GM23338 (cell line): ENCODE data around the gene PIGZ.

Experiments
- CREB1 ChIP-seq: fragments of 250-450 bp; sonication (Bioruptor Pico); IDR thresholded peaks from 2 replicates; pipeline ENCODE4 v1.5.0; 2020; ENCODE audit warnings: low read depth, mild to moderate bottlenecking, moderate library complexity
- ETS1 ChIP-seq: IDR thresholded peaks from 2 replicates; pipeline ENCODE4 v1.6.1; 2016; ENCODE audit warnings: antibody characterized with exemption
- EZH2 ChIP-seq: fragments of 200-600 bp; sonication (generic); IDR thresholded peaks from one replicate; pipeline ENCODE4 v1.8.0; 2017; ENCODE audit warnings: antibody characterized with exemption, mild to moderate bottlenecking, low read depth; ENCODE audit not compliant: unreplicated experiment
- EZH2phosphoT487 ChIP-seq: fragments of 200-600 bp; sonication (generic); IDR thresholded peaks from one replicate; pipeline ENCODE4 v1.8.1; 2018; ENCODE audit warnings: antibody characterized with exemption; ENCODE audit not compliant: unreplicated experiment
- JUNB ChIP-seq: IDR thresholded peaks from one replicate; pipeline ENCODE4 v1.6.1; 2016; ENCODE audit warnings: antibody characterized with exemption; ENCODE audit not compliant: unreplicated experiment
- NANOG ChIP-seq: IDR thresholded peaks from 2 replicates; pipeline ENCODE4 v1.6.1; 2016; ENCODE audit warnings: antibody characterized with exemption, borderline replicate concordance
- POLR2AphosphoS5 ChIP-seq: IDR thresholded peaks from 2 replicates; pipeline ENCODE4 v1.6.1; 2016; ENCODE audit warnings: antibody characterized with exemption, low read depth
- ZNF114 ChIP-seq: fragments of 250-450 bp; sonication (Bioruptor Pico); IDR thresholded peaks from 2 replicates; pipeline ENCODE4 v1.5.0; 2020; ENCODE audit warnings: mild to moderate bottlenecking, moderate library complexity
- ZNF331 ChIP-seq: fragments of 250-450 bp; sonication (Bioruptor Pico); IDR thresholded peaks from 2 replicates; pipeline ENCODE4 v1.5.0; 2020; ENCODE audit warnings: low read depth, mild to moderate bottlenecking, moderate library complexity
- TF ChIP-seq, protein P1 (sequence below), 2 experiments: fragments of 200-600 bp in 1 of 2; sonication (generic) in 1 of 2; conservative IDR thresholded peaks; 2 replicates each; pipeline versions ENCODE4 v1.5.1 to v1.6.1; 2016 to 2017; ENCODE audit warnings: antibody characterized with exemption in 2 of 2, low read depth in 2 of 2, mild to moderate bottlenecking in 2 of 2, moderate library complexity in 1 of 2
- TF ChIP-seq, protein P2 (sequence below): IDR thresholded peaks from one replicate; pipeline ENCODE4 v1.6.1; 2018; ENCODE audit warnings: antibody characterized with exemption; ENCODE audit not compliant: unreplicated experiment
- TF ChIP-seq, protein P3 (sequence below): fragments of 250-450 bp; sonication (Bioruptor Pico); IDR thresholded peaks from 2 replicates; pipeline ENCODE4 v1.5.0; 2020; ENCODE audit warnings: mild to moderate bottlenecking, moderate library complexity

DNA sequence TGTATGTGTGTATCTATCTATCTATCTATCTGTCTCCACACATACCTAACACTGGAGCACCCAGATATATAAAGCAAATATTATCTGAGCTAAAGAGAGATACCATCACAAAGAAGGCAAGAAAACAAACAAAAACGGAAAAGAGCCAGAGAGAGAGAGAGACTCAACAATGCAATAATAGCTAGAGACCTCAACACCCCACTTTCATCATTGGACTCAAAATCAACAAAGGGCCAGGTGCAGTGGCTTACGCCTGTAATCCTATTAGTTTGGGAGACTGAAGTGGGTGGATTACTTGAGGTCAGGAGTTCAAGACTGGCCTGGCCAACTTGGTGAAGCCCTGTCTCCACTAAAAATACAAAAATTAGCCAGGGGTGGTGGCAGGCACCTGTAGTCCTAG, 49.7 kb downstream of the PIGZ start:
- TF ChIP-seq, protein P1, sequence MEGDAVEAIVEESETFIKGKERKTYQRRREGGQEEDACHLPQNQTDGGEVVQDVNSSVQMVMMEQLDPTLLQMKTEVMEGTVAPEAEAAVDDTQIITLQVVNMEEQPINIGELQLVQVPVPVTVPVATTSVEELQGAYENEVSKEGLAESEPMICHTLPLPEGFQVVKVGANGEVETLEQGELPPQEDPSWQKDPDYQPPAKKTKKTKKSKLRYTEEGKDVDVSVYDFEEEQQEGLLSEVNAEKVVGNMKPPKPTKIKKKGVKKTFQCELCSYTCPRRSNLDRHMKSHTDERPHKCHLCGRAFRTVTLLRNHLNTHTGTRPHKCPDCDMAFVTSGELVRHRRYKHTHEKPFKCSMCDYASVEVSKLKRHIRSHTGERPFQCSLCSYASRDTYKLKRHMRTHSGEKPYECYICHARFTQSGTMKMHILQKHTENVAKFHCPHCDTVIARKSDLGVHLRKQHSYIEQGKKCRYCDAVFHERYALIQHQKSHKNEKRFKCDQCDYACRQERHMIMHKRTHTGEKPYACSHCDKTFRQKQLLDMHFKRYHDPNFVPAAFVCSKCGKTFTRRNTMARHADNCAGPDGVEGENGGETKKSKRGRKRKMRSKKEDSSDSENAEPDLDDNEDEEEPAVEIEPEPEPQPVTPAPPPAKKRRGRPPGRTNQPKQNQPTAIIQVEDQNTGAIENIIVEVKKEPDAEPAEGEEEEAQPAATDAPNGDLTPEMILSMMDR (conservative IDR thresholded peaks at IDR 0.05; ENCODE audit: low read depth in 2 of 2): no peak
- TF ChIP-seq EZH2phosphoT487 (no peak), EZH2 (no peak), POLR2AphosphoS5 (no peak), NANOG (no peak), CREB1 (CRISPR knock-in tag) (no peak), ZNF331 (CRISPR knock-in tag) (no peak), JUNB (no peak), ZNF114 (CRISPR knock-in tag) (no peak), ETS1 (no peak)
- TF ChIP-seq, protein P2, sequence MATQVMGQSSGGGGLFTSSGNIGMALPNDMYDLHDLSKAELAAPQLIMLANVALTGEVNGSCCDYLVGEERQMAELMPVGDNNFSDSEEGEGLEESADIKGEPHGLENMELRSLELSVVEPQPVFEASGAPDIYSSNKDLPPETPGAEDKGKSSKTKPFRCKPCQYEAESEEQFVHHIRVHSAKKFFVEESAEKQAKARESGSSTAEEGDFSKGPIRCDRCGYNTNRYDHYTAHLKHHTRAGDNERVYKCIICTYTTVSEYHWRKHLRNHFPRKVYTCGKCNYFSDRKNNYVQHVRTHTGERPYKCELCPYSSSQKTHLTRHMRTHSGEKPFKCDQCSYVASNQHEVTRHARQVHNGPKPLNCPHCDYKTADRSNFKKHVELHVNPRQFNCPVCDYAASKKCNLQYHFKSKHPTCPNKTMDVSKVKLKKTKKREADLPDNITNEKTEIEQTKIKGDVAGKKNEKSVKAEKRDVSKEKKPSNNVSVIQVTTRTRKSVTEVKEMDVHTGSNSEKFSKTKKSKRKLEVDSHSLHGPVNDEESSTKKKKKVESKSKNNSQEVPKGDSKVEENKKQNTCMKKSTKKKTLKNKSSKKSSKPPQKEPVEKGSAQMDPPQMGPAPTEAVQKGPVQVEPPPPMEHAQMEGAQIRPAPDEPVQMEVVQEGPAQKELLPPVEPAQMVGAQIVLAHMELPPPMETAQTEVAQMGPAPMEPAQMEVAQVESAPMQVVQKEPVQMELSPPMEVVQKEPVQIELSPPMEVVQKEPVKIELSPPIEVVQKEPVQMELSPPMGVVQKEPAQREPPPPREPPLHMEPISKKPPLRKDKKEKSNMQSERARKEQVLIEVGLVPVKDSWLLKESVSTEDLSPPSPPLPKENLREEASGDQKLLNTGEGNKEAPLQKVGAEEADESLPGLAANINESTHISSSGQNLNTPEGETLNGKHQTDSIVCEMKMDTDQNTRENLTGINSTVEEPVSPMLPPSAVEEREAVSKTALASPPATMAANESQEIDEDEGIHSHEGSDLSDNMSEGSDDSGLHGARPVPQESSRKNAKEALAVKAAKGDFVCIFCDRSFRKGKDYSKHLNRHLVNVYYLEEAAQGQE: no peak
- TF ChIP-seq, protein P3, sequence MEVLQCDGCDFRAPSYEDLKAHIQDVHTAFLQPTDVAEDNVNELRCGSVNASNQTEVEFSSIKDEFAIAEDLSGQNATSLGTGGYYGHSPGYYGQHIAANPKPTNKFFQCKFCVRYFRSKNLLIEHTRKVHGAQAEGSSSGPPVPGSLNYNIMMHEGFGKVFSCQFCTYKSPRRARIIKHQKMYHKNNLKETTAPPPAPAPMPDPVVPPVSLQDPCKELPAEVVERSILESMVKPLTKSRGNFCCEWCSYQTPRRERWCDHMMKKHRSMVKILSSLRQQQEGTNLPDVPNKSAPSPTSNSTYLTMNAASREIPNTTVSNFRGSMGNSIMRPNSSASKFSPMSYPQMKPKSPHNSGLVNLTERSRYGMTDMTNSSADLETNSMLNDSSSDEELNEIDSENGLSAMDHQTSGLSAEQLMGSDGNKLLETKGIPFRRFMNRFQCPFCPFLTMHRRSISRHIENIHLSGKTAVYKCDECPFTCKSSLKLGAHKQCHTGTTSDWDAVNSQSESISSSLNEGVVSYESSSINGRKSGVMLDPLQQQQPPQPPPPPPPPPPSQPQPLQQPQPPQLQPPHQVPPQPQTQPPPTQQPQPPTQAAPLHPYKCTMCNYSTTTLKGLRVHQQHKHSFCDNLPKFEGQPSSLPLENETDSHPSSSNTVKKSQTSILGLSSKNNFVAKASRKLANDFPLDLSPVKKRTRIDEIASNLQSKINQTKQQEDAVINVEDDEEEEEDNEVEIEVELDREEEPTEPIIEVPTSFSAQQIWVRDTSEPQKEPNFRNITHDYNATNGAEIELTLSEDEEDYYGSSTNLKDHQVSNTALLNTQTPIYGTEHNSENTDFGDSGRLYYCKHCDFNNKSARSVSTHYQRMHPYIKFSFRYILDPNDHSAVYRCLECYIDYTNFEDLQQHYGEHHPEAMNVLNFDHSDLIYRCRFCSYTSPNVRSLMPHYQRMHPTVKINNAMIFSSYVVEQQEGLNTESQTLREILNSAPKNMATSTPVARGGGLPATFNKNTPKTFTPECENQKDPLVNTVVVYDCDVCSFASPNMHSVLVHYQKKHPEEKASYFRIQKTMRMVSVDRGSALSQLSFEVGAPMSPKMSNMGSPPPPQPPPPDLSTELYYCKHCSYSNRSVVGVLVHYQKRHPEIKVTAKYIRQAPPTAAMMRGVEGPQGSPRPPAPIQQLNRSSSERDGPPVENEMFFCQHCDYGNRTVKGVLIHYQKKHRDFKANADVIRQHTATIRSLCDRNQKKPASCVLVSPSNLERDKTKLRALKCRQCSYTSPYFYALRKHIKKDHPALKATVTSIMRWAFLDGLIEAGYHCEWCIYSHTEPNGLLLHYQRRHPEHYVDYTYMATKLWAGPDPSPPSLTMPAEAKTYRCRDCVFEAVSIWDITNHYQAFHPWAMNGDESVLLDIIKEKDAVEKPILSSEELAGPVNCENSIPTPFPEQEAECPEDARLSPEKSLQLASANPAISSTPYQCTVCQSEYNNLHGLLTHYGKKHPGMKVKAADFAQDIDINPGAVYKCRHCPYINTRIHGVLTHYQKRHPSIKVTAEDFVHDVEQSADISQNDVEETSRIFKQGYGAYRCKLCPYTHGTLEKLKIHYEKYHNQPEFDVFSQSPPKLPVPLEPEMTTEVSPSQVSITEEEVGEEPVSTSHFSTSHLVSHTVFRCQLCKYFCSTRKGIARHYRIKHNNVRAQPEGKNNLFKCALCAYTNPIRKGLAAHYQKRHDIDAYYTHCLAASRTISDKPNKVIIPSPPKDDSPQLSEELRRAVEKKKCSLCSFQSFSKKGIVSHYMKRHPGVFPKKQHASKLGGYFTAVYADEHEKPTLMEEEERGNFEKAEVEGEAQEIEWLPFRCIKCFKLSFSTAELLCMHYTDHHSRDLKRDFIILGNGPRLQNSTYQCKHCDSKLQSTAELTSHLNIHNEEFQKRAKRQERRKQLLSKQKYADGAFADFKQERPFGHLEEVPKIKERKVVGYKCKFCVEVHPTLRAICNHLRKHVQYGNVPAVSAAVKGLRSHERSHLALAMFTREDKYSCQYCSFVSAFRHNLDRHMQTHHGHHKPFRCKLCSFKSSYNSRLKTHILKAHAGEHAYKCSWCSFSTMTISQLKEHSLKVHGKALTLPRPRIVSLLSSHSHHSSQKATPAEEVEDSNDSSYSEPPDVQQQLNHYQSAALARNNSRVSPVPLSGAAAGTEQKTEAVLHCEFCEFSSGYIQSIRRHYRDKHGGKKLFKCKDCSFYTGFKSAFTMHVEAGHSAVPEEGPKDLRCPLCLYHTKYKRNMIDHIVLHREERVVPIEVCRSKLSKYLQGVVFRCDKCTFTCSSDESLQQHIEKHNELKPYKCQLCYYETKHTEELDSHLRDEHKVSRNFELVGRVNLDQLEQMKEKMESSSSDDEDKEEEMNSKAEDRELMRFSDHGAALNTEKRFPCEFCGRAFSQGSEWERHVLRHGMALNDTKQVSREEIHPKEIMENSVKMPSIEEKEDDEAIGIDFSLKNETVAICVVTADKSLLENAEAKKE (CRISPR knock-in tag): no peak
